Lower lobe of right lung (tissue), 2 donors: ENCODE measurements around the gene RPS6KB2. TPM values are rescaled to one million over a fixed set of nuclear protein-coding genes. Genes with fewer than 3 reads are reported as not detected.

Experiments
- ATAC-seq, 2 donors: fragments of 200-7000 bp; cut with Tn5 transposase; one replicate each; pipeline ENCODE4 v1.9.1; 2020 to 2022; ENCODE audit warnings: mild to moderate bottlenecking in 2 of 2, moderate library complexity in 2 of 2
- DNase-seq: peaks from one replicate; pipeline ENCODE4 v3.0.0-alpha.2; 2020
- H3K27ac ChIP-seq: fragments of 200-600 bp; one replicate; pipeline ENCODE4 v1.8.0; 2022
- H3K27me3 ChIP-seq: fragments of 200-600 bp; one replicate; pipeline ENCODE4 v1.8.0; 2022; ENCODE audit warnings: low read depth
- H3K36me3 ChIP-seq: fragments of 200-600 bp; one replicate; pipeline ENCODE4 v1.8.0; 2022; ENCODE audit warnings: mild to moderate bottlenecking
- H3K4me1 ChIP-seq: fragments of 200-600 bp; one replicate; pipeline ENCODE4 v1.8.0; 2022
- H3K4me3 ChIP-seq: fragments of 200-600 bp; one replicate; pipeline ENCODE4 v1.8.0; 2022; ENCODE audit warnings: mild to moderate bottlenecking
- H3K9me3 ChIP-seq: fragments of 200-600 bp; one replicate; pipeline ENCODE4 v1.8.0; 2022
- CTCF ChIP-seq: fragments of 200-600 bp; IDR thresholded peaks from one replicate; pipeline ENCODE4 v1.8.0; 2022; ENCODE audit warnings: antibody characterized with exemption, mild to moderate bottlenecking
- intact Hi-C: fragments of 100-400 bp; cut with DNase I; formaldehyde crosslinking; loops from one replicate; pipeline ENCODE4 v1.11.0; 2022
- total RNA-seq: library from RNA; stranded (reverse); fragmentation: NEBNext Ultra II Directional; extraction: Animal tissue kit (Norgen Biotek cat#: 25700); gene quantifications from one replicate; pipeline ENCODE4 v1.2.1, GENCODE V29; 2021
- donor health status: DM: no; HTN: yes; CAD: no; lungs with severe emphysema.

The RPS6KB2 gene
- total RNA-seq, 1 donor from 2014 or later: 42.1 TPM

GRCh38 chr11:67410984-67411784 lies 17.1 kb upstream of the RPS6KB2 start:
- H3K27me3 ChIP-seq: no peaks in the 10 kb centered on the region
- ATAC-seq: no peak

DNA sequence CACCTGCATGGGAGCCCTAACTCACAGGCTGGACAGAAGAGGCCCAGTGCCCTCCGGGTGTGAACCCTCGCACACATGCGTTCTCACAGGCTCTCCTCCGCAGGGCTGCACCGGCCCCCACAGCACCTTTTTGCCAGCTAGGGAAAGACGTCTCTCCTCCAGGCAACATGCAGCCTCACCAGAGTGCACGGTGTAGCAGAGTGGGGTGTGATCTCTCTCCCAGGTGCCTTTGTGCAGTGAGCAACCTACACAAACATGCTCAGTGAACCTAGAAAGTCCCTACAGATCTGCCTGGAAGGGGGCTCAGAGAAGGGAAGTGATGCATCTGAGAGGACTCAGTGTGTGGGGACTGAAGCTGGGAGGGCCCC lies 16.5 kb upstream of the RPS6KB2 start:
- Histone ChIP-seq H3K27me3 (no peaks in the 10 kb centered on the region), H3K4me3 (no peak overlapping the region), H3K9me3 (no peaks in the 10 kb centered on the region), H3K4me1 (peaks cover 30% of the 10 kb centered on the region), H3K27ac (no peak overlapping the region), H3K36me3 (no peaks in the 10 kb centered on the region)
- intact Hi-C loops: no loop called here
- no peak for DNase-seq
- ATAC-seq: no peak
- no peak for TF ChIP-seq CTCF

More at GRCh38 chr11:67410984-67411784, 17.1 kb upstream of the RPS6KB2 start:
- intact Hi-C loops: no loop called here
- Histone ChIP-seq H3K27ac (no peak overlapping the region), H3K9me3 (no peaks in the 10 kb centered on the region), H3K4me1 (peaks cover 25% of the 10 kb centered on the region), H3K4me3 (no peak overlapping the region), H3K36me3 (no peaks in the 10 kb centered on the region)
- no peak for DNase-seq
- TF ChIP-seq CTCF: no peak

GRCh38 chr11:67412495-67413179 lies 15.7 kb upstream of the RPS6KB2 start:
- H3K4me1 ChIP-seq: peaks cover 37% of the 10 kb centered on the region
- H3K36me3 ChIP-seq: no peaks in the 10 kb centered on the region
- DNase-seq (no peak), ATAC-seq (no peak)
- intact Hi-C loops: no loop called here
- no peak for TF ChIP-seq CTCF
- H3K27me3 ChIP-seq: no peaks in the 10 kb centered on the region
- H3K9me3 ChIP-seq: no peaks in the 10 kb centered on the region
- H3K27ac ChIP-seq: no peak overlapping the region
- no peak overlapping the region for H3K4me3 ChIP-seq

- H3K4me1 ChIP-seq: peaks cover 38% of the 10 kb centered on the region
- intact Hi-C loops: no loop called here
Observed at GRCh38 chr11:67413266-67413849, 14.9 kb upstream of the RPS6KB2 start.

More at GRCh38 chr11:67413266-67413849, 14.9 kb upstream of the RPS6KB2 start:
- Histone ChIP-seq H3K27me3 (no peaks in the 10 kb centered on the region), H3K4me3 (no peak overlapping the region), H3K27ac (no peak overlapping the region), H3K36me3 (no peaks in the 10 kb centered on the region), H3K9me3 (no peaks in the 10 kb centered on the region)
- TF ChIP-seq CTCF: no peak
- DNase-seq (no peak), ATAC-seq (no peak)
